Measurements from ENCODE around the gene ISG15.

DNA sequence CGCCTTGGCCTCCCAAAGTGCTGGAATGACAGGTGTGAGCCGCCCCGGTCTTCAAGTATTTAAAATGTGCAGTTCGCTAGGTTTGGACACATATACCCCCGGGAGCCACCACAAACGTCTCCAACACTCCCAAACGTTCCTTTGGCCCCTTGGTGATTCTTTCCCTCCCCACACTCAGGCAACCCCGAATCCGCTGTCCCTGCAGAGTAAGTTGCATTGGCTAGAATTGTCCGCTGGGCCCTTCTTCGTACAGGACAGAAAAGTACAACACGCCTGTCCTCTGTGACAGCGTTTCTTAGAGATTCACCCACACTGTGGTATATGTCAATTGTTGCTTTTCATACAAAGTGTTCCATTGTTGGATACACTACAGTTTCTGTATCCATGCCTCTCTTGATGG is 28.2 kb upstream of the ISG15 start:
- TF ChIP-seq, protein P1, sequence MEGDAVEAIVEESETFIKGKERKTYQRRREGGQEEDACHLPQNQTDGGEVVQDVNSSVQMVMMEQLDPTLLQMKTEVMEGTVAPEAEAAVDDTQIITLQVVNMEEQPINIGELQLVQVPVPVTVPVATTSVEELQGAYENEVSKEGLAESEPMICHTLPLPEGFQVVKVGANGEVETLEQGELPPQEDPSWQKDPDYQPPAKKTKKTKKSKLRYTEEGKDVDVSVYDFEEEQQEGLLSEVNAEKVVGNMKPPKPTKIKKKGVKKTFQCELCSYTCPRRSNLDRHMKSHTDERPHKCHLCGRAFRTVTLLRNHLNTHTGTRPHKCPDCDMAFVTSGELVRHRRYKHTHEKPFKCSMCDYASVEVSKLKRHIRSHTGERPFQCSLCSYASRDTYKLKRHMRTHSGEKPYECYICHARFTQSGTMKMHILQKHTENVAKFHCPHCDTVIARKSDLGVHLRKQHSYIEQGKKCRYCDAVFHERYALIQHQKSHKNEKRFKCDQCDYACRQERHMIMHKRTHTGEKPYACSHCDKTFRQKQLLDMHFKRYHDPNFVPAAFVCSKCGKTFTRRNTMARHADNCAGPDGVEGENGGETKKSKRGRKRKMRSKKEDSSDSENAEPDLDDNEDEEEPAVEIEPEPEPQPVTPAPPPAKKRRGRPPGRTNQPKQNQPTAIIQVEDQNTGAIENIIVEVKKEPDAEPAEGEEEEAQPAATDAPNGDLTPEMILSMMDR (conservative IDR thresholded peaks at IDR 0.05; ENCODE audit: low read depth, low read length), result no peak
- TF ChIP-seq EZH2 (IDR thresholded peaks at IDR 0.05; ENCODE audit: low read length, unreplicated experiment), result no peak
- no peak for TF ChIP-seq EZH2phosphoT487 (IDR thresholded peaks at IDR 0.05; ENCODE audit: borderline replicate concordance, low read length)

Measured in PC-3 (cell line).